CD4-positive, alpha-beta T cell treated with Interleukin-15 for 4 hours (primary cell): ENCODE measurements around the gene CHST7.
"Not testable (repeated sequence)": the region's sequence is repeated elsewhere in the genome, so short reads cannot be mapped to it uniquely, and the experiment has no call there.

ENCODE experiments used
- DNase-seq: peaks from one replicate; pipeline ENCODE4 v3.0.0-alpha.2; 2020; ENCODE audit warnings: low spot score

The CHST7 gene

GRCh38 chrX:46573331-46573891, at the start of gene CHST7:
Gene CHST7 (plus strand): TSS chrX:46573765. CDS start chrX:46573932, 167 bp downstream.
- DNase-seq: peak; percentile 55

GRCh38 chrX:46528640-46529039, 44.9 kb upstream of the CHST7 start:
- not testable (repeated sequence) for DNase-seq

GRCh38 chrX:46529740-46530403, 43.7 kb upstream of the CHST7 start:
- DNase-seq: not testable (repeated sequence)

- not testable (repeated sequence) for DNase-seq
Observed at GRCh38 chrX:46530404-46530908, 43.1 kb upstream of the CHST7 start.

GRCh38 chrX:46531442-46531841, 42.1 kb upstream of the CHST7 start:
- no peak for DNase-seq

- DNase-seq: no peak
Observed at GRCh38 chrX:46543441-46543840, 30.1 kb upstream of the CHST7 start.

- not testable (repeated sequence) for DNase-seq
Observed at GRCh38 chrX:46544527-46544926, 29.0 kb upstream of the CHST7 start.

- peak; percentile 92 for DNase-seq
Observed at GRCh38 chrX:46545111-46546005, 28.2 kb upstream of the CHST7 start, which contains the start of gene ZNF674. Gene ZNF674 (minus strand): TSS chrX:46545421. CDS start chrX:46542087, 3,334 bp downstream.

- DNase-seq: no peak
Observed at GRCh38 chrX:46547857-46548256, 25.7 kb upstream of the CHST7 start.

- no peak for DNase-seq
Observed at GRCh38 chrX:46549914-46550313, 23.7 kb upstream of the CHST7 start.

GRCh38 chrX:46551494-46552128, 22.0 kb upstream of the CHST7 start:
- DNase-seq: no peak

GRCh38 chrX:46553935-46554334, 19.6 kb upstream of the CHST7 start:
- DNase-seq: no peak

GRCh38 chrX:46554942-46555341, 18.6 kb upstream of the CHST7 start:
- peak; percentile 18 for DNase-seq

GRCh38 chrX:46559062-46559461, 14.5 kb upstream of the CHST7 start:
- DNase-seq: no peak

- DNase-seq: peak; percentile 14
Observed at GRCh38 chrX:46561824-46562657, 11.5 kb upstream of the CHST7 start.

GRCh38 chrX:46567388-46567787, 6.2 kb upstream of the CHST7 start:
- DNase-seq: no peak

GRCh38 chrX:46569621-46570020, 3.9 kb upstream of the CHST7 start:
- DNase-seq: no peak

GRCh38 chrX:46571423-46572339, 1.9 kb upstream of the CHST7 start:
- DNase-seq: no peak

GRCh38 chrX:46572340-46572936, 1.1 kb upstream of the CHST7 start:
- DNase-seq: peak; percentile 58
